ENCODE results near the gene RALY.

GRCh38 chr20:34112600-34113101 lies 118.9 kb downstream of the RALY start:
- TF ChIP-seq CTCF (IDR thresholded peaks at IDR 0.05): no peak
- no peak for TF ChIP-seq POLR2AphosphoS5 (IDR thresholded peaks at IDR 0.05)
- no peak for TF ChIP-seq POLR2A (IDR thresholded peaks at IDR 0.05)
- TF ChIP-seq EP300 (IDR thresholded peaks at IDR 0.05): no peak

Measured in suprapubic skin (tissue), 4 donors.